Measurements from ENCODE around the gene CTRL.

DNA sequence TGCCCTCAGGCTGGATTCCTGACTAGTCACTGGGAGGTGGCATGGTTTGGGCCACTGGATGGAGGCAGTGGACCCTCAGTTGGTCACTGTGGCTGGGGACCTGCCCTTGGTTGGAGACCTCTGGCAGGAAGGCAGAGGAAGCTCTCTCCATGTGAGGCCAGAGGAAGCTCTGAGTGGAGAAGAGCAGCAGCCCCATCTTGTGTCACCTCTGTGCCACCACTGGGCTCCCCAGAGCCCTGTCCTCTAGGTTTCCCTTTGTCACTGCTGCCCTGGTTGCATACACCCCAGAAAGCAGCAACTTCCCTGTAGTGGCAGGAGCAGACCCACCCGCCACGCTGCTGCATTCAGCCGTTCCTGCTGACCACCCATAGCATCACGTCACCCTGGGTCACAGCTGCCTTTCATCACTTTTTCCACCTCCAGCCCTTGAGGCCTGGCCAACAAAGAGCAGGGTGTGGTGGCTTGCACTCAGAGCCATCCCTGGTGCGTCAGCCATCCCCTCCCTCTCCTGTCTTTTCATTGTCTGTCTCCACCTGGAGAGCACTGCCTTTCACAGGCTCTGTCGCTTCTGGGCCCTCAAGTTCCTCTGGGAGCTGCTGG is 11.9 kb downstream of the CTRL start:
- TF ChIP-seq, protein P1, sequence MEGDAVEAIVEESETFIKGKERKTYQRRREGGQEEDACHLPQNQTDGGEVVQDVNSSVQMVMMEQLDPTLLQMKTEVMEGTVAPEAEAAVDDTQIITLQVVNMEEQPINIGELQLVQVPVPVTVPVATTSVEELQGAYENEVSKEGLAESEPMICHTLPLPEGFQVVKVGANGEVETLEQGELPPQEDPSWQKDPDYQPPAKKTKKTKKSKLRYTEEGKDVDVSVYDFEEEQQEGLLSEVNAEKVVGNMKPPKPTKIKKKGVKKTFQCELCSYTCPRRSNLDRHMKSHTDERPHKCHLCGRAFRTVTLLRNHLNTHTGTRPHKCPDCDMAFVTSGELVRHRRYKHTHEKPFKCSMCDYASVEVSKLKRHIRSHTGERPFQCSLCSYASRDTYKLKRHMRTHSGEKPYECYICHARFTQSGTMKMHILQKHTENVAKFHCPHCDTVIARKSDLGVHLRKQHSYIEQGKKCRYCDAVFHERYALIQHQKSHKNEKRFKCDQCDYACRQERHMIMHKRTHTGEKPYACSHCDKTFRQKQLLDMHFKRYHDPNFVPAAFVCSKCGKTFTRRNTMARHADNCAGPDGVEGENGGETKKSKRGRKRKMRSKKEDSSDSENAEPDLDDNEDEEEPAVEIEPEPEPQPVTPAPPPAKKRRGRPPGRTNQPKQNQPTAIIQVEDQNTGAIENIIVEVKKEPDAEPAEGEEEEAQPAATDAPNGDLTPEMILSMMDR (IDR thresholded peaks at IDR 0.05; ENCODE audit: low read depth, low read length): peak; percentile 26
- no peak for TF ChIP-seq POLR2A (IDR thresholded peaks at IDR 0.05; ENCODE audit: extremely low read depth, insufficient read length)
- TF ChIP-seq MAX (IDR thresholded peaks at IDR 0.05; ENCODE audit: low read depth, low read length): no peak

Data from NB4 (cell line).